Upper lobe of left lung (tissue), 4 donors: ENCODE data around the gene CUEDC1.

Source experiments
- CTCF ChIP-seq, 6 experiments: fragments of 450-650 bp in 4 of 6; fragments of 200-600 bp in 2 of 6; sonication (generic) in 2 of 6; IDR thresholded peaks; one replicate each; pipeline ENCODE4 v1.5.1; 2016 to 2019; ENCODE audit warnings: antibody characterized with exemption in 6 of 6
- EP300 ChIP-seq, 4 donors: sonication (generic); formaldehyde crosslinking; IDR thresholded peaks; one replicate each; pipeline ENCODE4 v1.5.1; 2017; ENCODE audit warnings: antibody characterized with exemption in 4 of 4, control low read depth in 2 of 4

- TF ChIP-seq CTCF (IDR thresholded peaks at IDR 0.05) (no peak), EP300 (IDR thresholded peaks at IDR 0.05) (no peak)
These were observed 25.0 kb downstream of the CUEDC1 start for GRCh38 chr17:57930239-57930638.
